Activated T-helper 1 cell treated with anti-CD3 and anti-CD28 coated beads, Interleukin-12 subunit alpha, Interleukin-12 subunit beta, Interleukin-2, Interleukin-4 antibody, amounts not matched to agents 30 ng/mL and 10 ng/mL and 1 ng/mL, durations not matched to agents 14 hours and 24 hours and 36 hours (primary cell): ENCODE results near the gene GPER1. TPM values are rescaled to one million over a fixed set of nuclear protein-coding genes. Genes with fewer than 3 reads are reported as not detected.

ENCODE experiments used
- DNase-seq: peaks from one replicate; pipeline ENCODE4 v3.0.0; 2021; ENCODE audit warnings: low spot score
- H3K27ac Mint-ChIP-seq: one replicate; pipeline ENCODE4 v1.8.0; 2021; ENCODE audit warnings: mild to moderate bottlenecking, mixed read lengths
- H3K27me3 Mint-ChIP-seq: one replicate; pipeline ENCODE4 v1.8.0; 2022; ENCODE audit warnings: mild to moderate bottlenecking, moderate library complexity, mixed read lengths; ENCODE audit not compliant: insufficient read depth
- H3K36me3 Mint-ChIP-seq: one replicate; pipeline ENCODE4 v1.8.0; 2021; ENCODE audit warnings: low read depth, mixed read lengths
- H3K4me1 Mint-ChIP-seq: one replicate; pipeline ENCODE4 v1.8.0; 2021; ENCODE audit warnings: low read depth, mixed read lengths
- H3K4me3 Mint-ChIP-seq: one replicate; pipeline ENCODE4 v1.8.0; 2021; ENCODE audit warnings: mild to moderate bottlenecking, moderate library complexity, mixed read lengths
- H3K9me3 Mint-ChIP-seq: one replicate; pipeline ENCODE4 v1.8.0; 2021; ENCODE audit warnings: mixed read lengths
- intact Hi-C: fragments of 100-400 bp; cut with micrococcal nuclease; formaldehyde crosslinking; loops from one replicate; pipeline ENCODE4 v1.15.1; 2024
- total RNA-seq: library from RNA; stranded (reverse); gene quantifications from 2 replicates; pipeline ENCODE4 v1.2.3, GENCODE V29; 2022

The GPER1 gene
- total RNA-seq, 1 donor from 2014 or later: not detected

DNA sequence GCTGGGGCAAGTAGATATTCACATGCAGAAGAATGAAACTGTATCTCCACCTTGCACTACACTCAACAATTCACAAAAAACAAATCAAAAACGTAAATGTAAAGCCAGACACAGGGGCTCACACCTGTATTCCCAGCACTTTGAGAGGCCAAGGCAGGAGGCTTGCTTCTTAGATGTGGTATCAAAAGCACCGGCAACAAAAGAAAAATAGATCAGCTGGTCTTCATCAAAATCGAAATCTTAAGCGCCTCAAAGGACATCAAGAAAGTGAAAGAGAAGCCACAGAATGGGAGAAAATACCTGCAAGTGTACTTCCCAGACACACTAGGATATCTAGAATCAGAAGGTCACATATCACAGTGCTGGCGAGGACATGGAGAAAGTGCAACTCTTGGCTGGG, 31.3 kb downstream of the GPER1 start:
- Mint-ChIP-seq H3K27ac (no peak overlapping the region), H3K4me1 (peaks cover 17% of the 10 kb centered on the region)

GRCh38 chr7:1120791-1121190, 32.9 kb downstream of the GPER1 start:
- no peaks in the 10 kb centered on the region for H3K27me3 Mint-ChIP-seq
- no peak overlapping the region for H3K4me3 Mint-ChIP-seq
- H3K9me3 Mint-ChIP-seq: no peaks in the 10 kb centered on the region
- H3K4me1 Mint-ChIP-seq: peaks cover 17% of the 10 kb centered on the region
- no peak overlapping the region for H3K27ac Mint-ChIP-seq
- H3K36me3 Mint-ChIP-seq: peaks cover 2% of the 10 kb centered on the region
- no peak for DNase-seq
- intact Hi-C loops: no loop called here

More for the DNA sequence above, 31.3 kb downstream of the GPER1 start:
- H3K36me3 Mint-ChIP-seq: peaks cover 4% of the 10 kb centered on the region
- no peaks in the 10 kb centered on the region for H3K27me3 Mint-ChIP-seq
- intact Hi-C loops: no loop called here
- H3K9me3 Mint-ChIP-seq: no peaks in the 10 kb centered on the region
- DNase-seq: no peak
- no peak overlapping the region for H3K4me3 Mint-ChIP-seq

DNA sequence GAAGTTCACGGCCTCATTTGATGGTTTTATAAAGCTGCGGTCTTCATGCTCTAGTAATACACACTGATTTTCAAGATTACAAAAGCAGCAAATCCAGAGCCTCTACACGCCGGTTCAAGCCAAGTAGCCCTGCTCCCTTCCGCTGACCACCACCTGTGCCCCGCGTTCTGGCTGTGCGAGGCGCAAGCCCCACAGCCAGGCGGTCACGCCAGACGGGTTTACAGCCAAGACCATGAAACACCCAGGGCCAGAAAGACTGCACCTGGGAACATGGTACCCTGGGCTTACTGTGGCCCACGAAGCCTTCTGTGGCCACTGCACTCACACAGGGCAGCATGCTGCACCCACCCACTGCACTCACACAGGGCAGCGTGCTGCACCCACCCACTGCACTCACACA, 33.6 kb downstream of the GPER1 start:
- no peaks in the 10 kb centered on the region for H3K9me3 Mint-ChIP-seq
- peaks cover 2% of the 10 kb centered on the region for H3K36me3 Mint-ChIP-seq
- no peaks in the 10 kb centered on the region for H3K27me3 Mint-ChIP-seq
- DNase-seq: no peak
- H3K27ac Mint-ChIP-seq: no peak overlapping the region
- H3K4me1 Mint-ChIP-seq: peaks cover 17% of the 10 kb centered on the region
- H3K4me3 Mint-ChIP-seq: no peak overlapping the region
- intact Hi-C loops: no loop called here

DNA sequence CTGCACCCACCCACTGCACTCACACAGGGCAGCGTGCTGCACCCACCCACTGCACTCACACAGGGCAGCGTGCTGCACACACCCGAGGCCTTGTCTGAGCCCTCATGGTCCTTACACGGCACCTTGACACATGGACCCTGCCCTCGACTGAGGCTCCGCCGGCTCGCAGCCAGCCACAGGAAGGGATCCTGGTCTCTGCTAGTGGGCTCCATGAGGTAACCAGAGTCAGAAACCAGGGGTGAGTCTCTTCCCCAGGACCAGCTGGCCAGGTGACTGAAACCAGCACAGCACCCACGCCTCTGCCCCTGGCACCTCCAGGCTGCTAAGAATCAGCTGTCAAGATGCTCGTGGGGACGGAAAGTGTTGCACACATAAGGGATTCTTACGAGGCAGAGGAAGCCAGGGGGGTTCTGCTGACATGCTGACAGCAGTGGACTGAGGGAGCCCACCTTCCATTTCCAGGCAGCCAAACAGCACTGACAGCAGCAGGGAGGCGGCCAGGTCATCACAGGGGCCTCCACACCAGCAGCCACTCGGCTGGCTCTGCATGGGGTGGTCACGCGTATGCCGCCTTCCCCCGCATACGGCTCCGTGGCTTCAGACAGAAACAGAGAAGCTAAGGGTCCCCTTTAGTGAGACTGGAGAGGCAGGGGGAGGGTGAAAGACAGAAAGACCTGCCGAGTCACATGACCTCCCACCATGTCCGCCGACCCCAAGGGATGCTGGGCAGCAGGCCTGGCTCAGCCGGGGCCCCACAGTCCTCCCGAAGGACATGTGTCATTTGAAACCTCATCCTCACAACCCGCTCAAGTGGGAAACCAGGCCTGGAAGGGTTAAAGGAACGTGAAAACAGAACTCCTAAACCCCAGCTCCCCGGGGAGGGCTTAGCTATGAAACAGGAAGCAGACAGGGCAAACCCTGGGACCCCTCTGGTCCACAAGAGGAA, 34.2 kb downstream of the GPER1 start:
- no peaks in the 10 kb centered on the region for H3K27me3 Mint-ChIP-seq
- no peak overlapping the region for H3K4me3 Mint-ChIP-seq
- intact Hi-C loops: no loop called here
- H3K36me3 Mint-ChIP-seq: peaks cover 2% of the 10 kb centered on the region
- H3K27ac Mint-ChIP-seq: no peak overlapping the region
- H3K4me1 Mint-ChIP-seq: peaks cover 17% of the 10 kb centered on the region
- DNase-seq: no peak
- H3K9me3 Mint-ChIP-seq: no peaks in the 10 kb centered on the region

- H3K36me3 Mint-ChIP-seq: no peaks in the 10 kb centered on the region
- intact Hi-C loops: no loop called here
- peaks cover 11% of the 10 kb centered on the region for H3K4me1 Mint-ChIP-seq
- no peak overlapping the region for H3K27ac Mint-ChIP-seq
- no peak for DNase-seq
- no peaks in the 10 kb centered on the region for H3K27me3 Mint-ChIP-seq
- no peaks in the 10 kb centered on the region for H3K9me3 Mint-ChIP-seq
- H3K4me3 Mint-ChIP-seq: no peak overlapping the region
Observed at GRCh38 chr7:1122832-1123501, 35.1 kb downstream of the GPER1 start.

GRCh38 chr7:1123715-1124114, 35.8 kb downstream of the GPER1 start:
- H3K4me1 Mint-ChIP-seq: peaks cover 7% of the 10 kb centered on the region
- no peaks in the 10 kb centered on the region for H3K9me3 Mint-ChIP-seq
- no peaks in the 10 kb centered on the region for H3K27me3 Mint-ChIP-seq
- no peak for DNase-seq
- no peak overlapping the region for H3K4me3 Mint-ChIP-seq
- intact Hi-C loops: no loop called here
- H3K36me3 Mint-ChIP-seq: no peaks in the 10 kb centered on the region
- no peak overlapping the region for H3K27ac Mint-ChIP-seq

DNA sequence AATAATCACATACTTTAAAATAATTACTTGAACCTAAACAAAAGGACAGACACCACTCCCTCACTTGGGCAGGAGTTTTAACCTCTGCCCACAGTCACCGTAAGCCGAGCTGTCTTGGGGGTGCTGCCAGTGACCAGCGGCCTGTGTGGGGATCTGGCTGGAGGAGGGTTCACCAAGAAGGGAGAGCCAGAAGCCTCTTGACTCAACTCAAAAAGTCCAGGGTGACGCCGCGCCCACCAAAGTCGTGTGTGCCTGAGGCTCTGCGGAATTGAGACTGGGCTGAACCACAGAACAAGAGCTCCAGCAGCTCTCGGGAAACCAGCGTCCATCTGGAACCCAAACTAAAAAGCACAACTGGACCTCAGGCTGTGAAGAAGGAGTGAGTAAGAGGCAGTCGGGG, 36.3 kb downstream of the GPER1 start:
- Mint-ChIP-seq H3K4me1 (peaks cover 3% of the 10 kb centered on the region), H3K27me3 (no peaks in the 10 kb centered on the region), H3K36me3 (no peaks in the 10 kb centered on the region), H3K4me3 (no peak overlapping the region), H3K9me3 (no peaks in the 10 kb centered on the region), H3K27ac (no peak overlapping the region)
- DNase-seq: no peak
- intact Hi-C loops: no loop called here

DNA sequence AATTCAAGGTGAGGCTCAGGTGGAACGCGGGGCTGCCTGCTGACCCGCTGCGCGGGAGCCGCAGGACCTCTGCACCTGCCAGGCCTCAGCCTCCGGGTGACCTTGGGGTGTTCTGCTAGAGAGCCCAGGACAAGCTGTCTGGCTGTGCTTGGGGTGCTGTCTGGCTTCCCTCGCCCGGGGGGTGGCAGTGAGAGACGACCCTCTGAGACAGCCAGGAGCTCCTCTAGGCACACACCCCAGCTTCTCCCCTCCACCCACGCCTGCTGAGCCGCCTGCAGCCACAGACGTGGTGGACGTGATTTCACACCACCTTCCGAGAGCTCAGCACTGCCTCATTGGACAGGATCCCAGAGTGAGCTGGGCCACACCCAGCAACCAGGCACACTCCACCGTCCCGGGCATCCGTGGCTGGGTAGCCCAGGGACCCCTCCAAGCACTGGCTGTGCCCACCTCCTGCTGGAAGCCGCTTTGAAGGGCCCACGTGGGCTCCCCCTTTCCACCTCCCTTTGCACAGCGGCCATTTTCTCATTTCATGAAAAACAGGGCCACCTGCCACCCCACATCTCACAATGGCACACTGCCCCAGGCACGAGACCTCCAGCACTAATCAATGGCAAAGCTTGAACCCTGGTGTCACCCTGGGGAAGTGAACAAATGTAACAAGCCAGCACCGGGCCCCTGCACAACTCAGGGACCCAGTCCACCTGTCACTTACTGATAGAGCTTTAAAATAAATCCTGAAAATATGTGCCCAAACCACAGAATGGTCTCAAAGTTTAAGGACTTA, 37.1 kb downstream of the GPER1 start:
- no peaks in the 10 kb centered on the region for H3K36me3 Mint-ChIP-seq
- no peaks in the 10 kb centered on the region for H3K9me3 Mint-ChIP-seq
- intact Hi-C loops: no loop called here
- no peak for DNase-seq
- H3K4me1 Mint-ChIP-seq: no peaks in the 10 kb centered on the region
- no peak overlapping the region for H3K27ac Mint-ChIP-seq
- H3K27me3 Mint-ChIP-seq: no peaks in the 10 kb centered on the region
- no peak overlapping the region for H3K4me3 Mint-ChIP-seq

- DNase-seq: no peak
- intact Hi-C loops: no loop called here
- Mint-ChIP-seq H3K36me3 (no peaks in the 10 kb centered on the region), H3K9me3 (no peaks in the 10 kb centered on the region), H3K27me3 (no peaks in the 10 kb centered on the region), H3K4me1 (no peaks in the 10 kb centered on the region), H3K4me3 (no peak overlapping the region), H3K27ac (no peak overlapping the region)
Observed at GRCh38 chr7:1125603-1125969, 37.7 kb downstream of the GPER1 start.

- intact Hi-C loops: no loop called here
- Mint-ChIP-seq H3K36me3 (no peaks in the 10 kb centered on the region), H3K27me3 (no peaks in the 10 kb centered on the region), H3K27ac (no peak overlapping the region), H3K4me1 (no peaks in the 10 kb centered on the region), H3K4me3 (no peak overlapping the region), H3K9me3 (no peaks in the 10 kb centered on the region)
- DNase-seq: no peak
Observed at GRCh38 chr7:1127001-1127400, 39.1 kb downstream of the GPER1 start.

GRCh38 chr7:1129431-1129830, 41.5 kb downstream of the GPER1 start:
- no peak for DNase-seq
- H3K36me3 Mint-ChIP-seq: no peaks in the 10 kb centered on the region
- no peaks in the 10 kb centered on the region for H3K9me3 Mint-ChIP-seq
- no peak overlapping the region for H3K27ac Mint-ChIP-seq
- no peaks in the 10 kb centered on the region for H3K4me1 Mint-ChIP-seq
- no peak overlapping the region for H3K4me3 Mint-ChIP-seq
- intact Hi-C loops: no loop called here
- no peaks in the 10 kb centered on the region for H3K27me3 Mint-ChIP-seq

GRCh38 chr7:1130021-1130990, 42.4 kb downstream of the GPER1 start:
- H3K27ac Mint-ChIP-seq: no peak overlapping the region
- no peaks in the 10 kb centered on the region for H3K27me3 Mint-ChIP-seq
- no peaks in the 10 kb centered on the region for H3K36me3 Mint-ChIP-seq
- intact Hi-C loops: no loop called here
- no peaks in the 10 kb centered on the region for H3K4me1 Mint-ChIP-seq
- no peaks in the 10 kb centered on the region for H3K9me3 Mint-ChIP-seq
- no peak overlapping the region for H3K4me3 Mint-ChIP-seq
- no peak for DNase-seq
